IMR-90 (cell line): Measurements from ENCODE around the gene KMT2E. TPM values are rescaled to one million over a fixed set of nuclear protein-coding genes. Genes with fewer than 3 reads are reported as not detected.

Experiments used
- ATAC-seq: fragments of 200-7000 bp; cut with Tn5 transposase; 2 replicates; pipeline ENCODE4 v1.9.1; 2020; ENCODE audit warnings: low read depth, mild to moderate bottlenecking, moderate library complexity
- BruUV-seq: library from RNA; stranded (reverse); fragments of 400-500 nt; replicated peaks from 2 replicates; lab custom pipeline; 2021; lab: Mats Ljungman, UMichigan
- CTCF ChIA-PET: fragments of 300-600 bp; formaldehyde crosslinking; extraction: SDS; loops from one replicate; lab custom pipeline; 2021; ENCODE audit warnings: antibody characterized with exemption; lab: Yijun Ruan, JAX
- POLR2A ChIA-PET: fragments of 300-600 bp; sonication (Branson Sonifier 250); formaldehyde crosslinking; loops from one replicate; lab custom pipeline; 2022; ENCODE audit warnings: antibody characterized with exemption; ENCODE audit not compliant: unreplicated experiment; lab: Charles Lee
- DNase-seq: peaks from one replicate; pipeline ENCODE4 v3.0.0; 2013
- H2AFZ ChIP-seq: replicated peaks from 2 replicates; pipeline ENCODE3; 2013; ENCODE audit warnings: low read length, mild to moderate bottlenecking; ENCODE audit not compliant: poor library complexity
- H2AK5ac ChIP-seq: 2 replicates; pipeline ENCODE4 v1.6.1; 2013; ENCODE audit warnings: low read depth, low read length, inconsistent platforms
- H2AK9ac ChIP-seq: replicated peaks from 2 replicates; pipeline ENCODE3; 2013; ENCODE audit warnings: mild to moderate bottlenecking, low read depth, low read length, moderate library complexity; ENCODE audit not compliant: poor library complexity
- H2BK120ac ChIP-seq: 2 replicates; pipeline ENCODE4 v1.6.1; 2013; ENCODE audit warnings: low read depth, low read length, inconsistent platforms
- H2BK15ac ChIP-seq: 3 replicates; pipeline ENCODE4 v1.6.1; 2013; ENCODE audit warnings: low read depth, low read length, inconsistent platforms
- H2BK20ac ChIP-seq: 2 replicates; pipeline ENCODE4 v1.6.1; 2013; ENCODE audit warnings: low read depth, mild to moderate bottlenecking, inconsistent platforms, low read length, moderate library complexity
- H2BK5ac ChIP-seq: 2 replicates; pipeline ENCODE4 v1.6.1; 2013; ENCODE audit warnings: mild to moderate bottlenecking, low read depth, low read length, inconsistent platforms; ENCODE audit not compliant: poor library complexity, severe bottlenecking
- H3K14ac ChIP-seq: replicated peaks from 2 replicates; pipeline ENCODE4 v1.6.1; 2013; ENCODE audit warnings: low read depth, low read length, inconsistent platforms
- H3K18ac ChIP-seq: 2 replicates; pipeline ENCODE4 v1.6.1; 2013; ENCODE audit warnings: low read depth, low read length, control low read depth
- H3K23ac ChIP-seq: 2 replicates; pipeline ENCODE4 v1.6.1; 2013; ENCODE audit warnings: low read depth, low read length, inconsistent platforms
- H3K27ac ChIP-seq: 2 replicates; pipeline ENCODE4 v1.5.1; 2013; ENCODE audit warnings: mild to moderate bottlenecking, control low read depth, low read length; ENCODE audit not compliant: insufficient read depth
- H3K27me3 ChIP-seq: 2 replicates; pipeline ENCODE4 v1.6.1; 2013; ENCODE audit warnings: low read length; ENCODE audit not compliant: control insufficient read depth, insufficient read depth
- H3K36me3 ChIP-seq: 2 replicates; pipeline ENCODE4 v1.6.1; 2013; ENCODE audit warnings: low read length, mixed read lengths; ENCODE audit not compliant: control insufficient read depth, insufficient read depth
- H3K4ac ChIP-seq: 2 replicates; pipeline ENCODE4 v1.6.1; 2013; ENCODE audit warnings: low read depth, low read length, inconsistent platforms
- H3K4me1 ChIP-seq: 2 replicates; pipeline ENCODE4 v1.6.1; 2013; ENCODE audit warnings: low read length, mixed read lengths; ENCODE audit not compliant: control insufficient read depth, insufficient read depth
- H3K4me2 ChIP-seq: 2 replicates; pipeline ENCODE4 v1.6.1; 2013; ENCODE audit warnings: low read depth, mild to moderate bottlenecking, control low read depth, low read length, moderate library complexity
- H3K4me3 ChIP-seq: 2 replicates; pipeline ENCODE4 v1.5.1; 2013; ENCODE audit warnings: low read depth, mild to moderate bottlenecking, control low read depth, low read length, moderate library complexity; ENCODE audit not compliant: insufficient read depth
- H3K56ac ChIP-seq: 2 replicates; pipeline ENCODE4 v1.6.1; 2013; ENCODE audit warnings: low read length, inconsistent platforms; ENCODE audit not compliant: insufficient read depth; ENCODE audit errors: extremely low read depth
- H3K79me1 ChIP-seq, 2 experiments: 2 replicates each; pipeline ENCODE4 v1.6.1; 2013; ENCODE audit warnings: low read length in 2 of 2, inconsistent platforms in 1 of 2, low read depth in 1 of 2
- H3K9ac ChIP-seq: 2 replicates; pipeline ENCODE4 v1.6.1; 2013; ENCODE audit warnings: low read depth, low read length, control low read depth
- H3K9me1 ChIP-seq: 2 replicates; pipeline ENCODE4 v1.6.1; 2013; ENCODE audit warnings: low read length, inconsistent platforms; ENCODE audit not compliant: insufficient read depth
- H3K9me3 ChIP-seq: 2 replicates; pipeline ENCODE4 v1.6.1; 2013; ENCODE audit warnings: low read length; ENCODE audit not compliant: control insufficient read depth, insufficient read depth
- H4K20me1 ChIP-seq: 2 replicates; pipeline ENCODE4 v1.6.1; 2013; ENCODE audit warnings: low read length, inconsistent platforms; ENCODE audit not compliant: insufficient read depth
- H4K5ac ChIP-seq: 2 replicates; pipeline ENCODE4 v1.6.1; 2013; ENCODE audit warnings: mild to moderate bottlenecking, low read depth, low read length, control low read depth
- H4K8ac ChIP-seq, 2 experiments: 2 replicates each; pipeline ENCODE4 v1.6.1; 2013; ENCODE audit warnings: low read depth in 2 of 2, low read length in 2 of 2, control low read depth in 1 of 2, inconsistent platforms in 1 of 2
- H4K91ac ChIP-seq: 2 replicates; pipeline ENCODE4 v1.6.1; 2013; ENCODE audit warnings: low read depth, low read length, inconsistent platforms; ENCODE audit not compliant: insufficient read depth
- BHLHE40 ChIP-seq: fragments of 150-350 bp; IDR thresholded peaks from 2 replicates; pipeline ENCODE4 v1.6.1; 2016; ENCODE audit warnings: mild to moderate bottlenecking, low read depth, low read length
- CEBPB ChIP-seq: IDR thresholded peaks from 2 replicates; pipeline ENCODE4 v1.6.1; 2012; ENCODE audit warnings: low read depth, low read length, improper control_type of control experiment
- CHD1 ChIP-seq: IDR thresholded peaks from 2 replicates; pipeline ENCODE4 v1.6.1; 2012; ENCODE audit warnings: low read depth, low read length, improper control_type of control experiment
- FOS ChIP-seq: fragments of 150-350 bp; IDR thresholded peaks from 2 replicates; pipeline ENCODE4 v1.6.1; 2016; ENCODE audit warnings: low read depth, low read length
- MAFK ChIP-seq: IDR thresholded peaks from 2 replicates; pipeline ENCODE4 v1.6.1; 2012; ENCODE audit warnings: low read depth, low read length, improper control_type of control experiment
- MAZ ChIP-seq: IDR thresholded peaks from 2 replicates; pipeline ENCODE4 v1.6.1; 2012; ENCODE audit warnings: low read depth, mild to moderate bottlenecking, low read length, improper control_type of control experiment, moderate library complexity, borderline replicate concordance
- MXI1 ChIP-seq: IDR thresholded peaks from 2 replicates; pipeline ENCODE4 v1.6.1; 2012; ENCODE audit warnings: low read depth, mild to moderate bottlenecking, low read length, moderate library complexity, borderline replicate concordance
- NFE2L2 ChIP-seq: fragments of 150-350 bp; IDR thresholded peaks from 2 replicates; pipeline ENCODE4 v1.6.1; 2016; ENCODE audit warnings: low read depth, mild to moderate bottlenecking, low read length
- POLR2A ChIP-seq: IDR thresholded peaks from 2 replicates; pipeline ENCODE4 v1.6.1; 2012; ENCODE audit warnings: mild to moderate bottlenecking, low read depth, low read length
- RAD21 ChIP-seq: IDR thresholded peaks from 2 replicates; pipeline ENCODE4 v1.6.1; 2012; ENCODE audit warnings: low read length, improper control_type of control experiment
- RCOR1 ChIP-seq: IDR thresholded peaks from 2 replicates; pipeline ENCODE4 v1.6.1; 2012; ENCODE audit warnings: mild to moderate bottlenecking, low read length, improper control_type of control experiment; ENCODE audit not compliant: insufficient replicate concordance
- RFX5 ChIP-seq: IDR thresholded peaks from 2 replicates; pipeline ENCODE4 v1.8.0; 2012; ENCODE audit warnings: low read depth, mild to moderate bottlenecking, low read length, moderate library complexity
- SMC3 ChIP-seq: fragments of 150-350 bp; IDR thresholded peaks from 2 replicates; pipeline ENCODE4 v1.6.1; 2016; ENCODE audit warnings: low read depth, mild to moderate bottlenecking, antibody characterized with exemption, low read length, moderate library complexity
- WGBS, 2 experiments: methylation state at CpG; one replicate each; pipeline versions ENCODE4 v1.1.5 to v1.1.7; 2013; ENCODE audit warnings: missing lambda C conversion rate in 2 of 2; ENCODE audit not compliant: insufficient read length in 1 of 2; ENCODE audit errors: extremely low coverage in 2 of 2; 5-methylcytosine and 5-hydroxymethylcytosine counted together
- dilution Hi-C: fragments of 300-500 bp; cut with HindIII; formaldehyde crosslinking; loops from one replicate; pipeline ENCODE4 v1.14.3; 2018; ENCODE audit warnings: low sequenced_read_pairs; ENCODE audit not compliant: unreplicated experiment
- in situ Hi-C: fragments of 300-500 bp; cut with MboI; formaldehyde crosslinking; loops from 3 replicates; pipeline ENCODE4 v1.14.3; 2019; ENCODE audit warnings: low sequenced_read_pairs, inconsistent platforms, mixed read lengths
- intact Hi-C: fragments of 100-400 bp; cut with micrococcal nuclease; formaldehyde crosslinking; loops from 2 replicates; pipeline ENCODE4 v1.10.0; 2022
- polyA plus RNA-seq, 3 experiments: library from polyadenylated mRNA; depleted of rRNA; stranded (reverse); fragments of >200 nt; gene quantifications; 2 replicates each; pipeline ENCODE4 v1.2.3, GENCODE V29; 2012; ENCODE audit warnings: low replicate concordance in 1 of 3
- total RNA-seq: library from RNA; depleted of rRNA; stranded (reverse); fragments of >200 nt; gene quantifications from 2 replicates; pipeline ENCODE4 v1.2.3, GENCODE V29; 2012
- TF ChIP-seq, protein P1 (sequence below): fragments of 150-350 bp; IDR thresholded peaks from 2 replicates; pipeline ENCODE4 v1.6.1; 2017; ENCODE audit warnings: mild to moderate bottlenecking, antibody characterized with exemption, low read length, low read depth
- TF ChIP-seq, protein P2 (sequence below): conservative IDR thresholded peaks from 2 replicates; pipeline ENCODE4 v1.5.1; 2012; ENCODE audit warnings: mild to moderate bottlenecking, low read depth, low read length, improper control_type of control experiment
- TF ChIP-seq, protein P3 (sequence below): fragments of 150-350 bp; IDR thresholded peaks from 2 replicates; pipeline ENCODE4 v1.6.1; 2016; ENCODE audit warnings: low read depth, mild to moderate bottlenecking, low read length, moderate library complexity, borderline replicate concordance

KMT2E gene
- total and polyA plus RNA-seq, 2 of the 4 experiments (the other 2 are of a cell fraction), result 16.8 to 79.2 TPM

DNA sequence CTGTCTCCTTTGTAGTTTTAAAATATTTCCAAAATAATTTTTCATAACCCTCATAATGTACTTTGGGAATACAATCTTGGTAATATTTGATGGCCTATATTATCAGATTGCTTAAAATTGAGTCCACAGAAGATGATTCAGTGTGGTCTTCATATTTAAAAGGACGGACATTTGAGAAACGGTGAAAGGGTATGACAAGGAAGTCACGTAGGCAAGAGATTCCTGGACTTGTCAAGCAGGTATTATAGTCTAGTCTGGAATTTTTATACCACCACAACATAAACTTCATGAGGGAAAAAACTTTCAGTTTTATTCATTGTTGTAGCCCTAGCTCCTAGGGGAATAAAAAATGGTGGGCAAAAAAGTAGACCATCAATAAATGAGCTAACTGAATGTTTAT lies 82.3 kb downstream of the KMT2E start:
- no peak for DNase-seq
- no peak overlapping the region for H4K5ac ChIP-seq
- no peaks in the 10 kb centered on the region for H3K27me3 ChIP-seq
- TF ChIP-seq NFE2L2 (no peak), MXI1 (no peak), CEBPB (no peak), SMC3 (no peak), POLR2A (no peak), MAZ (no peak), RCOR1 (no peak), FOS (no peak), MAFK (no peak), BHLHE40 (no peak), RAD21 (no peak), RFX5 (no peak), CHD1 (no peak)
- TF ChIP-seq, protein P1, sequence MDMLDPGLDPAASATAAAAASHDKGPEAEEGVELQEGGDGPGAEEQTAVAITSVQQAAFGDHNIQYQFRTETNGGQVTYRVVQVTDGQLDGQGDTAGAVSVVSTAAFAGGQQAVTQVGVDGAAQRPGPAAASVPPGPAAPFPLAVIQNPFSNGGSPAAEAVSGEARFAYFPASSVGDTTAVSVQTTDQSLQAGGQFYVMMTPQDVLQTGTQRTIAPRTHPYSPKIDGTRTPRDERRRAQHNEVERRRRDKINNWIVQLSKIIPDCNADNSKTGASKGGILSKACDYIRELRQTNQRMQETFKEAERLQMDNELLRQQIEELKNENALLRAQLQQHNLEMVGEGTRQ, result no peak
- TF ChIP-seq, protein P2, sequence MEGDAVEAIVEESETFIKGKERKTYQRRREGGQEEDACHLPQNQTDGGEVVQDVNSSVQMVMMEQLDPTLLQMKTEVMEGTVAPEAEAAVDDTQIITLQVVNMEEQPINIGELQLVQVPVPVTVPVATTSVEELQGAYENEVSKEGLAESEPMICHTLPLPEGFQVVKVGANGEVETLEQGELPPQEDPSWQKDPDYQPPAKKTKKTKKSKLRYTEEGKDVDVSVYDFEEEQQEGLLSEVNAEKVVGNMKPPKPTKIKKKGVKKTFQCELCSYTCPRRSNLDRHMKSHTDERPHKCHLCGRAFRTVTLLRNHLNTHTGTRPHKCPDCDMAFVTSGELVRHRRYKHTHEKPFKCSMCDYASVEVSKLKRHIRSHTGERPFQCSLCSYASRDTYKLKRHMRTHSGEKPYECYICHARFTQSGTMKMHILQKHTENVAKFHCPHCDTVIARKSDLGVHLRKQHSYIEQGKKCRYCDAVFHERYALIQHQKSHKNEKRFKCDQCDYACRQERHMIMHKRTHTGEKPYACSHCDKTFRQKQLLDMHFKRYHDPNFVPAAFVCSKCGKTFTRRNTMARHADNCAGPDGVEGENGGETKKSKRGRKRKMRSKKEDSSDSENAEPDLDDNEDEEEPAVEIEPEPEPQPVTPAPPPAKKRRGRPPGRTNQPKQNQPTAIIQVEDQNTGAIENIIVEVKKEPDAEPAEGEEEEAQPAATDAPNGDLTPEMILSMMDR, result no peak
- TF ChIP-seq, protein P3, sequence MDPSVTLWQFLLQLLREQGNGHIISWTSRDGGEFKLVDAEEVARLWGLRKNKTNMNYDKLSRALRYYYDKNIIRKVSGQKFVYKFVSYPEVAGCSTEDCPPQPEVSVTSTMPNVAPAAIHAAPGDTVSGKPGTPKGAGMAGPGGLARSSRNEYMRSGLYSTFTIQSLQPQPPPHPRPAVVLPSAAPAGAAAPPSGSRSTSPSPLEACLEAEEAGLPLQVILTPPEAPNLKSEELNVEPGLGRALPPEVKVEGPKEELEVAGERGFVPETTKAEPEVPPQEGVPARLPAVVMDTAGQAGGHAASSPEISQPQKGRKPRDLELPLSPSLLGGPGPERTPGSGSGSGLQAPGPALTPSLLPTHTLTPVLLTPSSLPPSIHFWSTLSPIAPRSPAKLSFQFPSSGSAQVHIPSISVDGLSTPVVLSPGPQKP, result no peak
- POLR2A ChIA-PET, result no interaction called here
- H3K18ac ChIP-seq, result peak overlapping the region; percentile 20; the same call in 1 of the 2 replicates
- H3K27ac ChIP-seq, result peak overlapping the region; percentile 20; the same call in 1 of the 2 replicates
- CTCF ChIA-PET, result no interaction called here
- no peak for ATAC-seq
- H4K20me1 ChIP-seq, result no peaks in the 10 kb centered on the region
- peaks cover 3% of the 10 kb centered on the region for H3K9me1 ChIP-seq
- peaks cover 7% of the 10 kb centered on the region for H3K4me1 ChIP-seq
- H3K14ac ChIP-seq, result no peak overlapping the region
- peaks cover 29% of the 10 kb centered on the region for H3K36me3 ChIP-seq
- no peak overlapping the region for H3K4me3 ChIP-seq
- no peak overlapping the region for H3K4ac ChIP-seq
- H2BK120ac ChIP-seq, result no peak overlapping the region
- dilution Hi-C loops (no loop called here), intact Hi-C loops (no loop called here), in situ Hi-C loops (no loop called here)
- no peak overlapping the region for H2AFZ ChIP-seq
- no peak overlapping the region for H3K4me2 ChIP-seq
- H3K23ac ChIP-seq, result no peak overlapping the region
- no peak overlapping the region for H2AK9ac ChIP-seq
- H2BK5ac ChIP-seq, result peak overlapping the region; percentile 42
- H3K79me1 ChIP-seq, result peaks cover 19 to 48% of the 10 kb centered on the region in 2 experiments
- no peak overlapping the region for H4K91ac ChIP-seq
- 0 out of 3 replicates have a peak overlapping the region, but pooled peaks have one; percentile 24 for H2BK15ac ChIP-seq
- H3K9me3 ChIP-seq, result no peaks in the 10 kb centered on the region
- H4K8ac ChIP-seq, result no peak overlapping the region
- H3K9ac ChIP-seq, result no peak overlapping the region
- no peak overlapping the region for H3K56ac ChIP-seq
- no TSS peak for BruUV-seq
- no peak overlapping the region for H2AK5ac ChIP-seq
- no CpG with 5 or more reads among the region's 3 CpGs for WGBS, 2 experiments
- H2BK20ac ChIP-seq, result no peak overlapping the region
